Adrenal gland (tissue), 12 donors: Measurements from ENCODE around the gene MAJIN. TPM values are rescaled to one million over a fixed set of nuclear protein-coding genes. Genes with fewer than 3 reads are reported as not detected.

Experiments used
- DNase-seq, 7 donors: peaks; one replicate each; pipeline ENCODE4 v3.0.0-alpha.2; 2019 to 2020
- H3K27ac ChIP-seq, 5 donors: fragments of 200-600 bp; sonication (generic) in 4 of 5; 1 replicate in 3 of 5; 2 replicates in 2 of 5; pipeline versions ENCODE4 v1.5.1 to v1.8.0; 2016 to 2020; ENCODE audit warnings: mild to moderate bottlenecking in 1 of 5
- H3K27me3 ChIP-seq: fragments of 200-600 bp; 2 replicates; pipeline ENCODE4 v1.8.0; 2021
- H3K36me3 ChIP-seq, 2 donors: fragments of 200-600 bp; replicated peaks in 1 of 2; 1 replicate in 1 of 2; 2 replicates in 1 of 2; pipeline versions ENCODE4 v1.5.1 to v1.8.0; 2018 to 2022
- H3K4me1 ChIP-seq, 2 donors: fragments of 200-600 bp; replicated peaks in 1 of 2; 1 replicate in 1 of 2; 2 replicates in 1 of 2; pipeline versions ENCODE4 v1.5.1 to v1.8.0; 2018 to 2021
- H3K4me3 ChIP-seq, 4 donors: fragments of 200-600 bp; sonication (generic) in 3 of 4; one replicate each; pipeline ENCODE4 v1.5.1; 2016 to 2018
- H3K9me3 ChIP-seq, 3 donors: fragments of 200-600 bp; sonication (generic) in 1 of 3; replicated peaks in 1 of 3; 1 replicate in 2 of 3; 2 replicates in 1 of 3; pipeline versions ENCODE4 v1.5.1 to v1.8.0; 2016 to 2021
- POLR2A ChIP-seq, 2 donors: fragments of 450-650 bp; IDR thresholded peaks; one replicate each; pipeline ENCODE4 v1.6.1; 2017; ENCODE audit warnings: antibody characterized with exemption in 2 of 2, mild to moderate bottlenecking in 2 of 2, moderate library complexity in 1 of 2
- WGBS, 4 donors: extraction: QIAGEN DNeasy Blood & Tissue Kit in 2 of 4; methylation state at CpG; one replicate each; pipeline versions ENCODE4 v1.1.5 to v1.1.7; 2013 to 2017; 5-methylcytosine and 5-hydroxymethylcytosine counted together
- intact Hi-C, 2 donors: fragments of 100-400 bp; cut with DNase I; formaldehyde crosslinking; loops; one replicate each; pipeline versions ENCODE4 v1.14.1 to v1.15.0; 2022 to 2023
- polyA plus RNA-seq, 3 donors: library from polyadenylated mRNA; stranded (reverse); fragments of 200-250 nt in 2 of 3; fragments of 350-450 nt in 1 of 3; fragmentation: Illumina TruSeq in 1 of 3; extraction: RNeasy Lipid Tissue Mini Kit (QIAGEN cat#74804) in 1 of 3; gene quantifications; one replicate each; pipeline ENCODE4 v1.2.3, GENCODE V29; 2013 to 2014
- total RNA-seq, 9 donors: library from RNA; depleted of rRNA in 4 of 9; stranded (reverse); fragments of >200 nt in 4 of 9; fragments of 120-200 nt in 1 of 9; fragmentation: NEBNext Ultra II Directional in 1 of 9; extraction: Animal tissue kit (Norgen Biotek cat#: 25700) in 1 of 9; gene quantifications; one replicate each; pipeline versions ENCODE4 v1.1.0 to v1.2.4, GENCODE V29; 2013 to 2023
- TF ChIP-seq, protein P1 (sequence below), 6 experiments: fragments of 450-650 bp in 4 of 6; fragments of 200-600 bp in 2 of 6; sonication (generic) in 1 of 6; IDR thresholded peaks; 1 replicate in 5 of 6; 2 replicates in 1 of 6; pipeline versions ENCODE4 v1.5.1 to v1.8.0; 2016 to 2021; ENCODE audit warnings: antibody characterized with exemption in 6 of 6, mild to moderate bottlenecking in 2 of 6, moderate library complexity in 1 of 6
- donor health status: healthy with polysubstance abuse.
- donor health status: Bipolar disorder and iron deficiency.
- donor health status: DM: yes; HTN: yes; CAD: no.
- donor health status: DM: no; HTN: no; CAD: no.
- donor health status: DM: no; HTN: no; CAD: no.
- donor health status: DM: yes; HTN: yes; CAD: no.

Gene MAJIN
- total and polyA plus RNA-seq, 12 donors, result 0.24 to 0.29 TPM; not detected in 10

DNA sequence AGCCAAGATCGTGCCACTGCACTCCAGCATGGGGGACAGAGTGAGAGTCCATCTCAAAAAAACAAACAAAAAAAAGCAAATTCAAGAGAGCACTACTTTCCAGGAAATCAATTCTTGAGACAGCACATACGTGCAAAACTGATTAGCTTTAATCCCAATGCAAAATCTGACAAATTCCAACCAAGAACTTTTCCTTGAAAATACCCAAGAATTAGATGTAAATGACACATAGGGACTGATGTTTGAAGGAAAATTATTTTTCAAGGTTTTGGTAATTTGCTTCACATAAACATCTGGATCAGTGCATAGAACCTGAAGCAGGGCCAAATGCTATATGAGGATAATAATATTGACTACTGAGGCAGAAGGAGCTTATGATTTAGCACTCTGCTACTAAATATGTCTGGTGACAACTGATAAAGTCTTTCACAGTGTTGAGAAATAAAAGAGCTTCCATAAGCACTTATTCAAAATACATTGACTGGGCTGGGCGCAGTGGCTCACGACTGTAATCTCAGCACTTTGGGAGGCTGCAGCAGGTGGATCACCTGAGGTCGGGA is 8.8 kb downstream of the MAJIN start:
- H3K27ac ChIP-seq, result no peak overlapping the region
- WGBS, 4 donors, result 73 to 82% (median 78%) methylated on average over 5 of the region's 5 CpGs
- TF ChIP-seq, protein P1, sequence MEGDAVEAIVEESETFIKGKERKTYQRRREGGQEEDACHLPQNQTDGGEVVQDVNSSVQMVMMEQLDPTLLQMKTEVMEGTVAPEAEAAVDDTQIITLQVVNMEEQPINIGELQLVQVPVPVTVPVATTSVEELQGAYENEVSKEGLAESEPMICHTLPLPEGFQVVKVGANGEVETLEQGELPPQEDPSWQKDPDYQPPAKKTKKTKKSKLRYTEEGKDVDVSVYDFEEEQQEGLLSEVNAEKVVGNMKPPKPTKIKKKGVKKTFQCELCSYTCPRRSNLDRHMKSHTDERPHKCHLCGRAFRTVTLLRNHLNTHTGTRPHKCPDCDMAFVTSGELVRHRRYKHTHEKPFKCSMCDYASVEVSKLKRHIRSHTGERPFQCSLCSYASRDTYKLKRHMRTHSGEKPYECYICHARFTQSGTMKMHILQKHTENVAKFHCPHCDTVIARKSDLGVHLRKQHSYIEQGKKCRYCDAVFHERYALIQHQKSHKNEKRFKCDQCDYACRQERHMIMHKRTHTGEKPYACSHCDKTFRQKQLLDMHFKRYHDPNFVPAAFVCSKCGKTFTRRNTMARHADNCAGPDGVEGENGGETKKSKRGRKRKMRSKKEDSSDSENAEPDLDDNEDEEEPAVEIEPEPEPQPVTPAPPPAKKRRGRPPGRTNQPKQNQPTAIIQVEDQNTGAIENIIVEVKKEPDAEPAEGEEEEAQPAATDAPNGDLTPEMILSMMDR (IDR thresholded peaks at IDR 0.05), result no peak
- TF ChIP-seq POLR2A (IDR thresholded peaks at IDR 0.05), result no peak
- no peaks in the 10 kb centered on the region for H3K9me3 ChIP-seq
- no peaks in the 10 kb centered on the region for H3K27me3 ChIP-seq
- no peaks in the 10 kb centered on the region for H3K4me1 ChIP-seq
- no peaks in the 10 kb centered on the region for H3K36me3 ChIP-seq
- DNase-seq, result no peak
- H3K4me3 ChIP-seq, result no peak overlapping the region
- intact Hi-C loops, result no loop called here

DNA sequence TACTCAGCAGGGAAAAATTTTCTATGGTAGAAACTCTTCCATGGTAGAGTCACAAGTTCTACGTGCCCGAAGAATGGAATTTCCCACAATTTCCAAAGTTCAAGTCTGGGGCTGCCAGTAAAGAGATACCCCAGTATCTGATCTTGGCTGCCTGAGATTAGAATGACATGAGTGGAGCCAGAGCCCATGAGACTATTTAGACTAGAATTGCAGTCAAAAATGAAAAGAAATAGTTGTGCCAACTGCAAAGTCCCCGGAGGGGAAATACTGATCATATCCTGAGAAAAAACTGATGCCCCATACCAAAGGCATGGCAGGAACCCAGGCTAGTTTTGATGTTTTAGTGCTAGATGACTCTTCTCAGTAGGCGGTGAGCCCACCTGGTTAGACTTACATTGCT is 11.2 kb downstream of the MAJIN start:
- WGBS, 4 donors, result 63 to 69% (median 66%) methylated on average over 4 of the region's 4 CpGs
- DNase-seq, result no peak
- Histone ChIP-seq H3K27me3 (peaks cover 4% of the 10 kb centered on the region), H3K4me3 (no peak overlapping the region), H3K36me3 (no peaks in the 10 kb centered on the region), H3K27ac (no peak overlapping the region), H3K9me3 (no peaks in the 10 kb centered on the region), H3K4me1 (no peaks in the 10 kb centered on the region)
- intact Hi-C loops, result no loop called here
- no peak for TF ChIP-seq POLR2A (IDR thresholded peaks at IDR 0.05)
- TF ChIP-seq, protein P1 (IDR thresholded peaks at IDR 0.05), result no peak

- TF ChIP-seq POLR2A (IDR thresholded peaks at IDR 0.05), result no peak
- TF ChIP-seq, protein P1 (IDR thresholded peaks at IDR 0.05), result no peak
- no peak for DNase-seq
These were observed 12.4 kb downstream of the MAJIN start for GRCh38 chr11:64959498-64959897.

GRCh38 chr11:64954201-64954600 is 17.7 kb downstream of the MAJIN start:
- Histone ChIP-seq H3K36me3 (no peaks in the 10 kb centered on the region), H3K27me3 (peaks cover 4% of the 10 kb centered on the region), H3K4me3 (no peak overlapping the region), H3K4me1 (no peaks in the 10 kb centered on the region), H3K27ac (no peak overlapping the region), H3K9me3 (no peaks in the 10 kb centered on the region)
- intact Hi-C loops, result no loop called here
- TF ChIP-seq, protein P1 (IDR thresholded peaks at IDR 0.05), result no peak
- no peak for TF ChIP-seq POLR2A (IDR thresholded peaks at IDR 0.05)
- 48 to 54% (median 50%) methylated on average over 5 of the region's 5 CpGs for WGBS, 4 donors
- DNase-seq, result no peak

More at GRCh38 chr11:64959498-64959897, 12.4 kb downstream of the MAJIN start:
- Histone ChIP-seq H3K36me3 (no peaks in the 10 kb centered on the region), H3K9me3 (no peaks in the 10 kb centered on the region), H3K4me3 (no peak overlapping the region), H3K4me1 (no peaks in the 10 kb centered on the region), H3K27me3 (peaks cover 4% of the 10 kb centered on the region), H3K27ac (no peak overlapping the region)
- WGBS, 4 donors, result 54 to 65% (median 60%) methylated on average over 3 of the region's 3 CpGs
- intact Hi-C loops, result no loop called here
